CD4-positive, CD25-positive, alpha-beta regulatory T cell (primary cell): ENCODE data around the gene ICOSLG. TPM values are rescaled to one million over a fixed set of nuclear protein-coding genes. Genes with fewer than 3 reads are reported as not detected.
A peak's percentile ranks its signal among the peaks of the same experiment; 100 is the strongest.
"Not testable (repeated sequence)": the region's sequence is repeated elsewhere in the genome, so short reads cannot be mapped to it uniquely, and the experiment has no call there.

Experiments used
- ATAC-seq, 2 donors: fragments of 150-1000 bp; cut with Tn5 transposase; one replicate each; pipeline ENCODE4 v1.10.0; 2021; ENCODE audit warnings: low read depth in 2 of 2, moderate number of reproducible peaks in 2 of 2, moderate library complexity in 1 of 2
- DNase-seq, 3 donors: peaks; one replicate each; pipeline versions ENCODE4 v3.0.0 to v3.0.0-alpha.2; 2012 to 2022; ENCODE audit warnings: mixed read lengths in 1 of 3
- H3K27ac ChIP-seq: one replicate; pipeline ENCODE4 v1.7.0; 2013; ENCODE audit warnings: mild to moderate bottlenecking, low read length; ENCODE audit not compliant: insufficient read depth, poor library complexity, severe bottlenecking
- H3K27me3 ChIP-seq: one replicate; pipeline ENCODE4 v1.7.0; 2013; ENCODE audit warnings: low read length; ENCODE audit not compliant: control insufficient read depth, insufficient read depth
- H3K36me3 ChIP-seq: one replicate; pipeline ENCODE4 v1.7.0; 2013; ENCODE audit warnings: mild to moderate bottlenecking, low read length, moderate library complexity; ENCODE audit not compliant: control insufficient read depth, insufficient read depth
- H3K4me1 ChIP-seq: 2 replicates; pipeline ENCODE4 v1.7.0; 2013; ENCODE audit warnings: mild to moderate bottlenecking, low read length; ENCODE audit not compliant: insufficient read depth, control insufficient read depth, poor library complexity, severe bottlenecking
- H3K4me3 ChIP-seq: one replicate; pipeline ENCODE4 v1.7.0; 2013; ENCODE audit warnings: low read depth, mild to moderate bottlenecking, low read length, moderate library complexity
- H3K9me3 ChIP-seq, 2 experiments: 1 replicate in 1 of 2; 2 replicates in 1 of 2; pipeline ENCODE4 v1.7.0; 2013; ENCODE audit warnings: low read length in 2 of 2, mild to moderate bottlenecking in 1 of 2, moderate library complexity in 1 of 2; ENCODE audit not compliant: control insufficient read depth in 2 of 2
- H3K27ac Mint-ChIP-seq, 3 donors: one replicate each; pipeline ENCODE4 v1.8.0; 2020 to 2022; ENCODE audit warnings: mild to moderate bottlenecking in 3 of 3, mixed read lengths in 3 of 3, moderate library complexity in 2 of 3
- H3K27me3 Mint-ChIP-seq: one replicate; pipeline ENCODE4 v1.8.0; 2022; ENCODE audit warnings: mild to moderate bottlenecking, mixed read lengths
- H3K36me3 Mint-ChIP-seq: one replicate; pipeline ENCODE4 v1.8.0; 2020; ENCODE audit warnings: mixed read lengths
- H3K4me1 Mint-ChIP-seq, 4 donors: one replicate each; pipeline ENCODE4 v1.8.0; 2020 to 2022; ENCODE audit warnings: mixed read lengths in 4 of 4, mild to moderate bottlenecking in 1 of 4
- H3K4me3 Mint-ChIP-seq, 4 donors: one replicate each; pipeline ENCODE4 v1.8.0; 2020 to 2022; ENCODE audit warnings: mild to moderate bottlenecking in 4 of 4, mixed read lengths in 4 of 4, moderate library complexity in 3 of 4
- H3K9me3 Mint-ChIP-seq, 7 donors: one replicate each; pipeline ENCODE4 v1.8.0; 2020 to 2022; ENCODE audit warnings: mixed read lengths in 7 of 7, mild to moderate bottlenecking in 3 of 7, moderate library complexity in 2 of 7
- polyA plus RNA-seq, 4 donors: library from polyadenylated mRNA; unstranded; fragments of 300-500 nt; fragmentation: Illumina TruSeq; gene quantifications; one replicate each; pipeline ENCODE4 v1.2.3, GENCODE V29; 2021
- total RNA-seq: library from RNA; stranded (reverse); gene quantifications from one replicate; pipeline ENCODE4 v1.2.3, GENCODE V29; 2022

The ICOSLG gene, protein sequence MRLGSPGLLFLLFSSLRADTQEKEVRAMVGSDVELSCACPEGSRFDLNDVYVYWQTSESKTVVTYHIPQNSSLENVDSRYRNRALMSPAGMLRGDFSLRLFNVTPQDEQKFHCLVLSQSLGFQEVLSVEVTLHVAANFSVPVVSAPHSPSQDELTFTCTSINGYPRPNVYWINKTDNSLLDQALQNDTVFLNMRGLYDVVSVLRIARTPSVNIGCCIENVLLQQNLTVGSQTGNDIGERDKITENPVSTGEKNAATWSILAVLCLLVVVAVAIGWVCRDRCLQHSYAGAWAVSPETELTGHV
- total RNA-seq (22.6 TPM), polyA plus RNA-seq (1 to 10 TPM in 2 of 4 donors, under 1 TPM in 2; 0.49 to 2.0 (median 1.3) TPM)

- not testable (repeated sequence) for H3K9me3 Mint-ChIP-seq, H3K27ac Mint-ChIP-seq, H3K4me3 ChIP-seq, H3K27me3 ChIP-seq, H3K36me3 Mint-ChIP-seq, H3K4me3 Mint-ChIP-seq, H3K4me1 ChIP-seq, H3K27me3 Mint-ChIP-seq, H3K36me3 ChIP-seq, H3K4me1 Mint-ChIP-seq, H3K27ac ChIP-seq, DNase-seq, H3K9me3 ChIP-seq
- ATAC-seq: peak; percentile 20 to 22
Observed at GRCh38 chr21:44240842-44241241, at the start of gene ICOSLG. TSS of gene ICOSLG (minus strand) at chr21:44240943. CDS start at chr21:44240817, 126 bp downstream.

GRCh38 chr21:44289381-44290010 is 48.8 kb upstream of the ICOSLG start:
- H3K4me3 Mint-ChIP-seq: no peak overlapping the region
- Histone ChIP-seq H3K36me3 (no peaks in the 10 kb centered on the region), H3K4me1 (peaks cover 14% of the 10 kb centered on the region), H3K27ac (no peak overlapping the region), H3K27me3 (no peaks in the 10 kb centered on the region), H3K9me3 (no peaks in the 10 kb centered on the region), H3K4me3 (no peak overlapping the region)
- no peaks in the 10 kb centered on the region for H3K9me3 Mint-ChIP-seq
- no peaks in the 10 kb centered on the region for H3K27me3 Mint-ChIP-seq
- H3K4me1 Mint-ChIP-seq: peaks cover 0 to 14% (median 4%) of the 10 kb centered on the region in 4 donors
- ATAC-seq (no peak), DNase-seq (no peak)
- no peaks in the 10 kb centered on the region for H3K36me3 Mint-ChIP-seq
- H3K27ac Mint-ChIP-seq: no peak overlapping the region

GRCh38 chr21:44288251-44289110 is 47.7 kb upstream of the ICOSLG start:
- no peak overlapping the region for H3K4me3 ChIP-seq
- H3K27me3 Mint-ChIP-seq: peaks cover 3% of the 10 kb centered on the region
- H3K4me1 Mint-ChIP-seq: peaks cover 0 to 12% (median 4%) of the 10 kb centered on the region in 4 donors
- no peaks in the 10 kb centered on the region for H3K36me3 Mint-ChIP-seq
- no peak overlapping the region for H3K27ac Mint-ChIP-seq
- no peaks in the 10 kb centered on the region for H3K27me3 ChIP-seq
- no peak for DNase-seq
- no peaks in the 10 kb centered on the region for H3K9me3 ChIP-seq
- H3K9me3 Mint-ChIP-seq: no peaks in the 10 kb centered on the region
- no peak overlapping the region for H3K4me3 Mint-ChIP-seq
- H3K36me3 ChIP-seq: no peaks in the 10 kb centered on the region
- H3K27ac ChIP-seq: no peak overlapping the region
- ATAC-seq: no peak
- peaks cover 8% of the 10 kb centered on the region for H3K4me1 ChIP-seq

GRCh38 chr21:44286716-44287632 is 46.2 kb upstream of the ICOSLG start:
- DNase-seq (no peak), ATAC-seq (no peak)
- H3K4me1 Mint-ChIP-seq: peaks cover 0 to 11% (median 4%) of the 10 kb centered on the region in 4 donors
- H3K27me3 ChIP-seq: no peaks in the 10 kb centered on the region
- no peaks in the 10 kb centered on the region for H3K9me3 Mint-ChIP-seq
- no peak overlapping the region for H3K27ac ChIP-seq
- H3K27ac Mint-ChIP-seq: no peak overlapping the region
- peaks cover 5% of the 10 kb centered on the region for H3K27me3 Mint-ChIP-seq
- no peaks in the 10 kb centered on the region for H3K36me3 Mint-ChIP-seq
- H3K9me3 ChIP-seq: no peaks in the 10 kb centered on the region
- H3K4me1 ChIP-seq: no peaks in the 10 kb centered on the region
- H3K36me3 ChIP-seq: no peaks in the 10 kb centered on the region
- no peak overlapping the region for H3K4me3 Mint-ChIP-seq
- no peak overlapping the region for H3K4me3 ChIP-seq

DNA sequence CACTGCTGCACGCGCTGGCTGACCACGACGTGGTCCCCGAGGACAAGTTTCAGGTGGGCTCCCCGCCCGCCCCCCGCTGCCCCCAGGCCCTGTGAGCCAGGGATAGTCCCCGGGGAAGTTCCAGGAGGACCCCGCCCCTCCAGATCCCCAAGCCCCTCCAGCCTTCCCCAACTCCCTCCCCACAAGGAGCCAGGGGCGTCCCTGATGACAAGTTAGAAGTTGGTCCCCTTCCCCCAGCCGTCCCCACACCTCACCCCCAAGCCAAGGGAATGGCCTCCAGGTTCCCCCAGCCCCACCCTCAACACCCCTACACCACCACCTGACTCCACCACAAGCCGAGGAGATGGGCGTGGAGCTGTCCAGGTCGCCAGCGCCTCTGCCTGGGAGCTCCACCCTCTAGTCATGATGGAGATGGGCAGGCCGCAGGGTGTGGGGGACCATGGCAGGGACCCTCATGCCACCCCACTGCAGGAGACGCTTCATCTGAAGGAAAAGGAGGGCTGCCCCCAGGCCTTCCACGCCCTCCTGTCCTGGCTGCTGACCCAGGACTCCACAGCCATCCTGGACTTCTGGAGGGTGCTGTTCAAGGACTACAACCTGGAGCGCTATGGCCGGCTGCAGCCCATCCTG is 45.5 kb upstream of the ICOSLG start:
- no peak overlapping the region for H3K4me3 ChIP-seq
- H3K27me3 Mint-ChIP-seq: peaks cover 5% of the 10 kb centered on the region
- peaks cover 0 to 11% (median 4%) of the 10 kb centered on the region in 4 donors for H3K4me1 Mint-ChIP-seq
- H3K9me3 ChIP-seq: no peaks in the 10 kb centered on the region
- no peak overlapping the region for H3K27ac Mint-ChIP-seq
- no peaks in the 10 kb centered on the region for H3K4me1 ChIP-seq
- no peaks in the 10 kb centered on the region for H3K36me3 Mint-ChIP-seq
- no peak overlapping the region for H3K27ac ChIP-seq
- DNase-seq (no peak), ATAC-seq (no peak)
- no peaks in the 10 kb centered on the region for H3K27me3 ChIP-seq
- H3K9me3 Mint-ChIP-seq: no peaks in the 10 kb centered on the region
- no peaks in the 10 kb centered on the region for H3K36me3 ChIP-seq
- no peak overlapping the region for H3K4me3 Mint-ChIP-seq

DNA sequence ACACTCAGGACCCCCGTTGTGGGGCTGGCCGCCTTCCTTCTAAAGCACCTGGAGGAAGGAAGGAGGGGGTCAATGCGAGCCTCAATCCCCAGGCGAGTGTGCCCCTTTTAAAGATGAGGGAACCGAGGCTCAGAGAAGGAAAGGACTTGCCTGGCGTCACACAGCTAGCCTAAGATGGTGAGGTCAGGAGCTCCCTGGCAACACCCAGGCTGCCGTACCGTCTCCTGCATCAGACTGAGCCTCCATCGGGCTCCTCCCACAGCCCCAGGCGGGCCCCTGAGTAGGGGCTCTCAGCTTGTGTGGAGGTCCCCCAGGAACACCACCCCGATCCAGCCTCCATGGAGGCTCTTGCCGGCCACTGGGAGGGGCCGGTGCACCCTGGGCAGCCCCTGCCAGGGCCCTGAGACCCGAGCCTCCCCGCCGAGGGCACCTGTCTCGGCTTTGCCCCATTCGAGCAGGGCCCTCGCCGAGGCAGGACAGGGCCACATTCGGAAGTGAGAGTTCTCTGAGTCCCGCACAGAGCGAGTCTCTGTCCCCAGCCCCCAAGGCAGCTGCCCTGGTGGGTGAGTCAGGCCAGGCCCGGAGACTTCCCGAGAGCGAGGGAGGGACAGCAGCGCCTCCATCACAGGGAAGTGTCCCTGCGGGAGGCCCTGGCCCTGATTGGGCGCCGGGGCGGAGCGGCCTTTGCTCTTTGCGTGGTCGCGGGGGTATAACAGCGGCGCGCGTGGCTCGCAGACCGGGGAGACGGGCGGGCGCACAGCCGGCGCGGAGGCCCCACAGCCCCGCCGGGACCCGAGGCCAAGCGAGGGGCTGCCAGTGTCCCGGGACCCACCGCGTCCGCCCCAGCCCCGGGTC is 44.6 kb upstream of the ICOSLG start, which contains the start of gene AIRE:
Gene AIRE (plus strand): TSS at position 739 of the 855 bp plus-strand sequence. CDS start 131 bp downstream, outside the sequence.
- Histone ChIP-seq H3K27me3 (no peaks in the 10 kb centered on the region), H3K9me3 (no peaks in the 10 kb centered on the region), H3K4me3 (no peak within 1 kb of the TSS), H3K4me1 (no peaks in the 10 kb centered on the region), H3K27ac (no peak within 1 kb of the TSS), H3K36me3 (no peaks in the 10 kb centered on the region)
- Mint-ChIP-seq H3K9me3 (no peaks in the 10 kb centered on the region), H3K27me3 (peaks cover 5% of the 10 kb centered on the region), H3K4me3 (peak within 1 kb of the TSS in 1 of 4 donors; percentile 69), H3K4me1 (peaks cover 0 to 7% (median 2%) of the 10 kb centered on the region in 4 donors), H3K27ac (no peak within 1 kb of the TSS), H3K36me3 (no peaks in the 10 kb centered on the region)
- DNase-seq (no peak), ATAC-seq (no peak)
